H1 (cell line): ENCODE data around the gene C9orf43. TPM values are rescaled to one million over a fixed set of nuclear protein-coding genes. Genes with fewer than 3 reads are reported as not detected.

ENCODE experiments used
- CEBPB ChIP-seq: IDR thresholded peaks from 2 replicates; pipeline ENCODE4 v1.6.1; 2012; ENCODE audit warnings: low read depth, low read length
- CTBP2 ChIP-seq: IDR thresholded peaks from 2 replicates; pipeline ENCODE4 v1.7.0; 2011; ENCODE audit warnings: borderline replicate concordance, mild to moderate bottlenecking, moderate library complexity, mixed read lengths, low read length; ENCODE audit not compliant: insufficient read depth, insufficient read length
- JUND ChIP-seq: IDR thresholded peaks from 2 replicates; pipeline ENCODE4 v1.6.1; 2011; ENCODE audit warnings: mild to moderate bottlenecking, improper control_type of control experiment, low read length
- RAD21 ChIP-seq, 2 experiments: IDR thresholded peaks in 1 of 2; conservative IDR thresholded peaks in 1 of 2; 2 replicates each; pipeline ENCODE4 v1.6.1; 2011; ENCODE audit warnings: low read depth in 2 of 2, low read length in 2 of 2, improper control_type of control experiment in 1 of 2, inconsistent platforms in 1 of 2, mild to moderate bottlenecking in 1 of 2, moderate library complexity in 1 of 2
- SIX5 ChIP-seq: IDR thresholded peaks from 2 replicates; pipeline ENCODE4 v1.6.1; 2011; ENCODE audit warnings: mild to moderate bottlenecking, low read depth, low read length
- SP4 ChIP-seq: IDR thresholded peaks from 2 replicates; pipeline ENCODE4 v1.6.1; 2012; ENCODE audit warnings: low read length, inconsistent platforms
- TEAD4 ChIP-seq: IDR thresholded peaks from 2 replicates; pipeline ENCODE4 v1.6.1; 2012; ENCODE audit warnings: low read depth, low read length, inconsistent platforms, mixed read lengths
- polyA plus RNA-seq, 7 experiments: library from polyadenylated mRNA; depleted of rRNA in 3 of 7; stranded (reverse) in 5 of 7; unstranded in 2 of 7; fragments of >200 nt in 5 of 7; fragments of 200-250 nt in 2 of 7; gene quantifications; 1 replicate in 5 of 7; 2 replicates in 1 of 7; 4 replicates in 1 of 7; pipeline versions ENCODE4 v1.2.1 to v1.2.3, GENCODE V29; 2011 to 2013; ENCODE audit warnings: missing spikeins in 2 of 7, mixed read lengths in 2 of 7
- total RNA-seq: library from RNA; stranded (reverse); fragmentation: NEBNext Ultra II Directional; extraction: Animal tissue kit (Norgen Biotek cat#: 25700); gene quantifications from 2 replicates; pipeline ENCODE4 v1.2.1, GENCODE V29; 2021
- TF ChIP-seq, protein P1 (sequence below): fragments of 300-600 bp; sonication (generic); IDR thresholded peaks from 2 replicates; pipeline ENCODE4 v1.7.1; 2012; ENCODE audit warnings: low read length, moderate library complexity, mild to moderate bottlenecking, inconsistent platforms; ENCODE audit not compliant: insufficient replicate concordance
- TF ChIP-seq, protein P2 (sequence below): IDR thresholded peaks from 2 replicates; pipeline ENCODE4 v1.6.1; 2011; ENCODE audit warnings: low read length, improper control_type of control experiment

C9orf43 gene
- total and polyA plus RNA-seq, 2 of the 8 experiments (the other 6 are each of a cell fraction or from before 2014, with no cell fraction given): 0.35 to 0.52 TPM

DNA sequence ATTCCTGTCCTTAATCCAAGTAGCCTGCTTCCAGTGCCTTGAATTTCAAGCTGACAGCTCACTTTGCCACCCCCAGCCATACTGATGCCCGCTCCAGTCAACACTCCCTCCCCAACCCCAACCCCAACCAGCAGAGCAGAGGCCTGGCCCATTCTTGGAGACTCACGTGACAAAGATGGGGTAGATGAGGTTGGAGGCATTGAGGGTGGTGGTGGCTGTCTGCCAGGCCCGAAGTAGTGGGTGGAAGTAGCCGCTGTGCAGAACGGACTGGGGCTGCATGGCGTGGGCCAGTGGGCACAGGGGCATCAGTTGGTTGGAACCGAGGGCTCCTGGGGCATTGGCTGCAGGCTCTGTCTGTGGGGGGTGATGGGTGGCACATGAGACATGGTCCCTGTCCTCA lies 17.3 kb upstream of the C9orf43 start (continued):
- TF ChIP-seq, protein P1, sequence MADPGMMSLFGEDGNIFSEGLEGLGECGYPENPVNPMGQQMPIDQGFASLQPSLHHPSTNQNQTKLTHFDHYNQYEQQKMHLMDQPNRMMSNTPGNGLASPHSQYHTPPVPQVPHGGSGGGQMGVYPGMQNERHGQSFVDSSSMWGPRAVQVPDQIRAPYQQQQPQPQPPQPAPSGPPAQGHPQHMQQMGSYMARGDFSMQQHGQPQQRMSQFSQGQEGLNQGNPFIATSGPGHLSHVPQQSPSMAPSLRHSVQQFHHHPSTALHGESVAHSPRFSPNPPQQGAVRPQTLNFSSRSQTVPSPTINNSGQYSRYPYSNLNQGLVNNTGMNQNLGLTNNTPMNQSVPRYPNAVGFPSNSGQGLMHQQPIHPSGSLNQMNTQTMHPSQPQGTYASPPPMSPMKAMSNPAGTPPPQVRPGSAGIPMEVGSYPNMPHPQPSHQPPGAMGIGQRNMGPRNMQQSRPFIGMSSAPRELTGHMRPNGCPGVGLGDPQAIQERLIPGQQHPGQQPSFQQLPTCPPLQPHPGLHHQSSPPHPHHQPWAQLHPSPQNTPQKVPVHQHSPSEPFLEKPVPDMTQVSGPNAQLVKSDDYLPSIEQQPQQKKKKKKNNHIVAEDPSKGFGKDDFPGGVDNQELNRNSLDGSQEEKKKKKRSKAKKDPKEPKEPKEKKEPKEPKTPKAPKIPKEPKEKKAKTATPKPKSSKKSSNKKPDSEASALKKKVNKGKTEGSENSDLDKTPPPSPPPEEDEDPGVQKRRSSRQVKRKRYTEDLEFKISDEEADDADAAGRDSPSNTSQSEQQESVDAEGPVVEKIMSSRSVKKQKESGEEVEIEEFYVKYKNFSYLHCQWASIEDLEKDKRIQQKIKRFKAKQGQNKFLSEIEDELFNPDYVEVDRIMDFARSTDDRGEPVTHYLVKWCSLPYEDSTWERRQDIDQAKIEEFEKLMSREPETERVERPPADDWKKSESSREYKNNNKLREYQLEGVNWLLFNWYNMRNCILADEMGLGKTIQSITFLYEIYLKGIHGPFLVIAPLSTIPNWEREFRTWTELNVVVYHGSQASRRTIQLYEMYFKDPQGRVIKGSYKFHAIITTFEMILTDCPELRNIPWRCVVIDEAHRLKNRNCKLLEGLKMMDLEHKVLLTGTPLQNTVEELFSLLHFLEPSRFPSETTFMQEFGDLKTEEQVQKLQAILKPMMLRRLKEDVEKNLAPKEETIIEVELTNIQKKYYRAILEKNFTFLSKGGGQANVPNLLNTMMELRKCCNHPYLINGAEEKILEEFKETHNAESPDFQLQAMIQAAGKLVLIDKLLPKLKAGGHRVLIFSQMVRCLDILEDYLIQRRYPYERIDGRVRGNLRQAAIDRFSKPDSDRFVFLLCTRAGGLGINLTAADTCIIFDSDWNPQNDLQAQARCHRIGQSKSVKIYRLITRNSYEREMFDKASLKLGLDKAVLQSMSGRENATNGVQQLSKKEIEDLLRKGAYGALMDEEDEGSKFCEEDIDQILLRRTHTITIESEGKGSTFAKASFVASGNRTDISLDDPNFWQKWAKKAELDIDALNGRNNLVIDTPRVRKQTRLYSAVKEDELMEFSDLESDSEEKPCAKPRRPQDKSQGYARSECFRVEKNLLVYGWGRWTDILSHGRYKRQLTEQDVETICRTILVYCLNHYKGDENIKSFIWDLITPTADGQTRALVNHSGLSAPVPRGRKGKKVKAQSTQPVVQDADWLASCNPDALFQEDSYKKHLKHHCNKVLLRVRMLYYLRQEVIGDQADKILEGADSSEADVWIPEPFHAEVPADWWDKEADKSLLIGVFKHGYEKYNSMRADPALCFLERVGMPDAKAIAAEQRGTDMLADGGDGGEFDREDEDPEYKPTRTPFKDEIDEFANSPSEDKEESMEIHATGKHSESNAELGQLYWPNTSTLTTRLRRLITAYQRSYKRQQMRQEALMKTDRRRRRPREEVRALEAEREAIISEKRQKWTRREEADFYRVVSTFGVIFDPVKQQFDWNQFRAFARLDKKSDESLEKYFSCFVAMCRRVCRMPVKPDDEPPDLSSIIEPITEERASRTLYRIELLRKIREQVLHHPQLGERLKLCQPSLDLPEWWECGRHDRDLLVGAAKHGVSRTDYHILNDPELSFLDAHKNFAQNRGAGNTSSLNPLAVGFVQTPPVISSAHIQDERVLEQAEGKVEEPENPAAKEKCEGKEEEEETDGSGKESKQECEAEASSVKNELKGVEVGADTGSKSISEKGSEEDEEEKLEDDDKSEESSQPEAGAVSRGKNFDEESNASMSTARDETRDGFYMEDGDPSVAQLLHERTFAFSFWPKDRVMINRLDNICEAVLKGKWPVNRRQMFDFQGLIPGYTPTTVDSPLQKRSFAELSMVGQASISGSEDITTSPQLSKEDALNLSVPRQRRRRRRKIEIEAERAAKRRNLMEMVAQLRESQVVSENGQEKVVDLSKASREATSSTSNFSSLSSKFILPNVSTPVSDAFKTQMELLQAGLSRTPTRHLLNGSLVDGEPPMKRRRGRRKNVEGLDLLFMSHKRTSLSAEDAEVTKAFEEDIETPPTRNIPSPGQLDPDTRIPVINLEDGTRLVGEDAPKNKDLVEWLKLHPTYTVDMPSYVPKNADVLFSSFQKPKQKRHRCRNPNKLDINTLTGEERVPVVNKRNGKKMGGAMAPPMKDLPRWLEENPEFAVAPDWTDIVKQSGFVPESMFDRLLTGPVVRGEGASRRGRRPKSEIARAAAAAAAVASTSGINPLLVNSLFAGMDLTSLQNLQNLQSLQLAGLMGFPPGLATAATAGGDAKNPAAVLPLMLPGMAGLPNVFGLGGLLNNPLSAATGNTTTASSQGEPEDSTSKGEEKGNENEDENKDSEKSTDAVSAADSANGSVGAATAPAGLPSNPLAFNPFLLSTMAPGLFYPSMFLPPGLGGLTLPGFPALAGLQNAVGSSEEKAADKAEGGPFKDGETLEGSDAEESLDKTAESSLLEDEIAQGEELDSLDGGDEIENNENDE: no peak
- no peak for TF ChIP-seq JUND
- no peak for TF ChIP-seq CTBP2
- no peak for TF ChIP-seq RAD21 (IDR thresholded peaks at IDR 0.05 in 1 of 2, conservative IDR thresholded peaks at IDR 0.05 in 1 of 2; ENCODE audit: low read depth in 2 of 2, low read length in 2 of 2)
- TF ChIP-seq, protein P2, sequence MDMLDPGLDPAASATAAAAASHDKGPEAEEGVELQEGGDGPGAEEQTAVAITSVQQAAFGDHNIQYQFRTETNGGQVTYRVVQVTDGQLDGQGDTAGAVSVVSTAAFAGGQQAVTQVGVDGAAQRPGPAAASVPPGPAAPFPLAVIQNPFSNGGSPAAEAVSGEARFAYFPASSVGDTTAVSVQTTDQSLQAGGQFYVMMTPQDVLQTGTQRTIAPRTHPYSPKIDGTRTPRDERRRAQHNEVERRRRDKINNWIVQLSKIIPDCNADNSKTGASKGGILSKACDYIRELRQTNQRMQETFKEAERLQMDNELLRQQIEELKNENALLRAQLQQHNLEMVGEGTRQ: no peak
- no peak for TF ChIP-seq SP4
- no peak for TF ChIP-seq CEBPB
- TF ChIP-seq SIX5: no peak
- TF ChIP-seq TEAD4: no peak
